ENCODE measurements around the gene LONRF2.
A peak's percentile ranks its signal among the peaks of the same experiment; 100 is the strongest.

Gene LONRF2

DNA sequence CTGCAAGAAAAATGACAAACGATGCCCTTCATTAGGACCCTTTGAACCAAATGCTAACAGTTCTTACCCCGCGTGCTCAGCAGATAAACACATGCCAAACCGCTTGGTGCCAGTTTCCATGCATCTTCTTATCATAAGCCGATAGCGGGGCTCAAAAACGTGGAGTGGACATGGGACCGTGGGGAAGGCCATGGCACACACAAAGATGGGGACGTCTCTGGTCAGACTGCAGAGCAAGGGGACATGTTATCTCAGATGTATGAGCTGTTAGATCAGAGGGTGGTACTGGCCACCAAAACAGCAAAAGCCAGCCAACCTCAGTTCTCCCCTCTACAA, 28.2 kb downstream of the LONRF2 start:
- no peak overlapping the region for H3K4me3 ChIP-seq (ENCODE audit: insufficient read depth in 1 of 2, low read depth in 1 of 2, low read length in 2 of 2)
- peak overlapping the region in 1 of 2 experiments; percentile 14 for H3K18ac ChIP-seq (ENCODE audit: low read depth in 1 of 2, low read length in 2 of 2)
- H3K4me2 ChIP-seq (ENCODE audit: low read length, poor library complexity, severe bottlenecking), result no peak overlapping the region
- no peak overlapping the region for H4K8ac ChIP-seq (ENCODE audit: low read length)
- no peaks in the 10 kb centered on the region for H3K27me3 ChIP-seq (ENCODE audit: control insufficient read depth in 1 of 2, insufficient read depth in 1 of 2, low read length in 2 of 2)
- no peak overlapping the region for H2AK5ac ChIP-seq (ENCODE audit: low read length, severe bottlenecking)
- WGBS, result 96% methylated on average over 8 of the region's 9 CpGs
- no peak overlapping the region for H2AFZ ChIP-seq (ENCODE audit: low read depth, low read length)
- H2BK15ac ChIP-seq (ENCODE audit: low read depth, poor library complexity, severe bottlenecking), result no peak overlapping the region
- H3K9me3 ChIP-seq (ENCODE audit: control insufficient read depth, low read length), result no peaks in the 10 kb centered on the region
- H3K36me3 ChIP-seq (ENCODE audit: control insufficient read depth in 1 of 2, insufficient read depth in 2 of 2, low read depth in 1 of 2, low read length in 2 of 2), result no peaks in the 10 kb centered on the region
- H3K14ac ChIP-seq (ENCODE audit: low read length in 2 of 2), result no peak overlapping the region
- no peak overlapping the region for H3K23ac ChIP-seq (ENCODE audit: low read length in 2 of 2)
- H3K4me1 ChIP-seq (ENCODE audit: control insufficient read depth, insufficient read depth, low read depth, low read length), result peaks cover 15% of the 10 kb centered on the region
- no peaks in the 10 kb centered on the region for H3K79me1 ChIP-seq (replicated peaks; ENCODE audit: low read length, poor library complexity, severe bottlenecking)
- DNase-seq, result no peak
- no peak overlapping the region for H2BK5ac ChIP-seq (ENCODE audit: low read depth, low read length, poor library complexity, severe bottlenecking)
- peak overlapping the region in 1 of 2 experiments; percentile 18 for H2BK12ac ChIP-seq (ENCODE audit: low read length in 2 of 2)
- H4K91ac ChIP-seq (ENCODE audit: low read length), result no peak overlapping the region
- H2BK120ac ChIP-seq (ENCODE audit: low read depth, low read length), result no peak overlapping the region
- no peak overlapping the region for H3K4ac ChIP-seq (ENCODE audit: low read depth in 1 of 2, low read length in 2 of 2)
- no peak overlapping the region for H3K9ac ChIP-seq (ENCODE audit: low read length)
- H3K27ac ChIP-seq (ENCODE audit: low read length, poor library complexity, severe bottlenecking), result no peak overlapping the region

DNA sequence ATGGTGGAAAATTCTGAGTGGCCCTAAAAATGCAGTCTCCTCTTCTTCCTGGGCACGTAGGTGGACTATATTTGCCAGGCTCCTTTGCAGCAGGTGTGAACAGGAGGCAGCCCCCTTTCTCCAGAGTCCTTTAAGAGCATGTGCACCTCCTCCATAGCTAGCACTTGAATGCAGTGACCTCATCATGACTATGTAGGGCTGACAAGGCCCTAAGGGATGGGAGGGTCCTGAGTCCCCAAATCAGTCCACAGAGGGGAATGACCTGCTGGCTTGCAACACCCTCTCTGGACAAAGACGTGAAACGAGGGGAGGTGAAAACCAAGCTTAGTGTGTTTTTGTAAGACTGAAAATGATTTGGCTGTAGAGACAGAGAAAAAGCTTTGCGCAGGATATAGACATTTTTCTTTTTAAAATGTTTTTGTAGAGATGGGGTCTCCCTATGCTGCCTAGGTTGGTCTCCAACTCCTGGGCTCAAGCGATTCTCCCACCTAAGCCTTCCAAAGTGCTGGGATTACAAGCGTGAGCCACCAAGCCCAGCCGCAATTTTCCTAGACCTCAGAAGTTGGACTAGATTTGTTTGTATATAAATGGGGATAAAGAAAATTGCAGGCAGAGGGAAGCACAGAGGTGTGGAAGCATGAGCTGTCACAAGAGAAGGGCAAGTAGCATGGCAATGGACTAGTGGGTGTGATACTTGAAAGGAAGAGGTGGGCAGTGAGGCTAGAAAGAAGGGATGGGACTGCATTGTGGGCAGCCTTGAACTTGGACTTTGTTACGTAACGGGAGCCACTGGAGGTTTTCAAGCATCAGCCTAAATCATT, 28.8 kb downstream of the LONRF2 start:
- H3K36me3 ChIP-seq (ENCODE audit: control insufficient read depth in 1 of 2, insufficient read depth in 2 of 2, low read depth in 1 of 2, low read length in 2 of 2), result no peaks in the 10 kb centered on the region
- no peak overlapping the region for H3K27ac ChIP-seq (ENCODE audit: low read length, poor library complexity, severe bottlenecking)
- H2BK120ac ChIP-seq (ENCODE audit: low read depth, low read length), result no peak overlapping the region
- DNase-seq, result no peak
- H4K91ac ChIP-seq (ENCODE audit: low read length), result no peak overlapping the region
- H2BK15ac ChIP-seq (ENCODE audit: low read depth, poor library complexity, severe bottlenecking), result no peak overlapping the region
- H3K9me3 ChIP-seq (ENCODE audit: control insufficient read depth, low read length), result no peaks in the 10 kb centered on the region
- H3K4me2 ChIP-seq (ENCODE audit: low read length, poor library complexity, severe bottlenecking), result no peak overlapping the region
- H4K8ac ChIP-seq (ENCODE audit: low read length), result no peak overlapping the region
- peak overlapping the region in 1 of 2 experiments; percentile 33 for H2BK12ac ChIP-seq (ENCODE audit: low read length in 2 of 2)
- H3K4me3 ChIP-seq (ENCODE audit: insufficient read depth in 1 of 2, low read depth in 1 of 2, low read length in 2 of 2), result no peak overlapping the region
- no peak overlapping the region for H2AFZ ChIP-seq (ENCODE audit: low read depth, low read length)
- H3K14ac ChIP-seq (ENCODE audit: low read length in 2 of 2), result no peak overlapping the region
- H3K18ac ChIP-seq (ENCODE audit: low read depth in 1 of 2, low read length in 2 of 2), result no peak overlapping the region
- H3K4me1 ChIP-seq (ENCODE audit: control insufficient read depth, insufficient read depth, low read depth, low read length), result peaks cover 15% of the 10 kb centered on the region
- no peak overlapping the region for H2BK5ac ChIP-seq (ENCODE audit: low read depth, low read length, poor library complexity, severe bottlenecking)
- H2AK5ac ChIP-seq (ENCODE audit: low read length, severe bottlenecking), result no peak overlapping the region
- no peak overlapping the region for H3K9ac ChIP-seq (ENCODE audit: low read length)
- 85% methylated on average over 9 of the region's 9 CpGs for WGBS
- no peaks in the 10 kb centered on the region for H3K27me3 ChIP-seq (ENCODE audit: control insufficient read depth in 1 of 2, insufficient read depth in 1 of 2, low read length in 2 of 2)
- H3K79me1 ChIP-seq (replicated peaks; ENCODE audit: low read length, poor library complexity, severe bottlenecking), result no peaks in the 10 kb centered on the region
- H3K23ac ChIP-seq (ENCODE audit: low read length in 2 of 2), result no peak overlapping the region
- H3K4ac ChIP-seq (ENCODE audit: low read depth in 1 of 2, low read length in 2 of 2), result no peak overlapping the region

DNA sequence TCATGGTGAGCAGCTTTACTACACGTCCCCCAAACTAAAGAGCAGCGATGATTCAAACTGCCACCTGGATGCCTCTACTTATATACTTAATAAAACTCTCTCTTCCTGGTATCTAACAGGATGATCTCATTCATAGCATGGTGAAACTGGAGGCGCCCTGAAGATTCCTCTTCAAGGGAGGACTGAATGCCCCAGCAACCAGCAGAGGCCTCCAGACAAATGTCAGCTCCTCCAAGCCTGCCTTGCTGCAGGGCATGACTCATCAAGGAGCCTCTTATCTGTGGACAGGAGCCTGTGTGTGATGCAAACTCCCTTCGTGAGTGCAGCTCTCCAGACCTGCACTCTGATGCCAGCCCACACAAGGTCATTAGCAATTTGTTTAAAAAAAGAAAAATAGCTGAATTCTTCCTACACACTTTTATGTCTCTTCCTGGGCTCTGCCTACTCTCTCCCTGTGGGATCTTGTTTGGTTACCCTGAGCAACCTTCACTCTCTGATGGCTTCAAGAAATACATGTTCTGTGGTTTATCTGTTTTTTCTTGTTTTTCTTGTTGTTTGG, 30.2 kb downstream of the LONRF2 start:
- no peak overlapping the region for H3K23ac ChIP-seq (ENCODE audit: low read length in 2 of 2)
- no peak overlapping the region for H2AK5ac ChIP-seq (ENCODE audit: low read length, severe bottlenecking)
- H3K4me1 ChIP-seq (ENCODE audit: control insufficient read depth, insufficient read depth, low read depth, low read length), result peaks cover 16% of the 10 kb centered on the region
- H3K4me2 ChIP-seq (ENCODE audit: low read length, poor library complexity, severe bottlenecking), result peak overlapping the region; percentile 35
- 14% methylated on average over 4 of the region's 4 CpGs for WGBS
- H3K4me3 ChIP-seq (ENCODE audit: insufficient read depth in 1 of 2, low read depth in 1 of 2, low read length in 2 of 2), result no peak overlapping the region
- peak overlapping the region; percentile 2 for H2BK120ac ChIP-seq (ENCODE audit: low read depth, low read length)
- peak overlapping the region; percentile 71 to 92 for H3K4ac ChIP-seq (ENCODE audit: low read depth in 1 of 2, low read length in 2 of 2)
- peak; percentile 98 for DNase-seq
- no peak overlapping the region for H2BK15ac ChIP-seq (ENCODE audit: low read depth, poor library complexity, severe bottlenecking)
- no peak overlapping the region for H2AFZ ChIP-seq (ENCODE audit: low read depth, low read length)
- H3K18ac ChIP-seq (ENCODE audit: low read depth in 1 of 2, low read length in 2 of 2), result peak overlapping the region; percentile 94 to 96
- H3K36me3 ChIP-seq (ENCODE audit: control insufficient read depth in 1 of 2, insufficient read depth in 2 of 2, low read depth in 1 of 2, low read length in 2 of 2), result no peaks in the 10 kb centered on the region
- peak overlapping the region; percentile 88 for H2BK5ac ChIP-seq (ENCODE audit: low read depth, low read length, poor library complexity, severe bottlenecking)
- peaks cover 0 to 3% of the 10 kb centered on the region in 2 experiments for H3K27me3 ChIP-seq (ENCODE audit: control insufficient read depth in 1 of 2, insufficient read depth in 1 of 2, low read length in 2 of 2)
- peak overlapping the region; percentile 97 for H3K27ac ChIP-seq (ENCODE audit: low read length, poor library complexity, severe bottlenecking)
- H4K8ac ChIP-seq (ENCODE audit: low read length), result no peak overlapping the region
- no peaks in the 10 kb centered on the region for H3K79me1 ChIP-seq (replicated peaks; ENCODE audit: low read length, poor library complexity, severe bottlenecking)
- H3K9ac ChIP-seq (ENCODE audit: low read length), result peak overlapping the region; percentile 59
- no peaks in the 10 kb centered on the region for H3K9me3 ChIP-seq (ENCODE audit: control insufficient read depth, low read length)
- H2BK12ac ChIP-seq (ENCODE audit: low read length in 2 of 2), result peak overlapping the region in 1 of 2 experiments; percentile 97
- H4K91ac ChIP-seq (ENCODE audit: low read length), result no peak overlapping the region
- no peak overlapping the region for H3K14ac ChIP-seq (ENCODE audit: low read length in 2 of 2)

DNA sequence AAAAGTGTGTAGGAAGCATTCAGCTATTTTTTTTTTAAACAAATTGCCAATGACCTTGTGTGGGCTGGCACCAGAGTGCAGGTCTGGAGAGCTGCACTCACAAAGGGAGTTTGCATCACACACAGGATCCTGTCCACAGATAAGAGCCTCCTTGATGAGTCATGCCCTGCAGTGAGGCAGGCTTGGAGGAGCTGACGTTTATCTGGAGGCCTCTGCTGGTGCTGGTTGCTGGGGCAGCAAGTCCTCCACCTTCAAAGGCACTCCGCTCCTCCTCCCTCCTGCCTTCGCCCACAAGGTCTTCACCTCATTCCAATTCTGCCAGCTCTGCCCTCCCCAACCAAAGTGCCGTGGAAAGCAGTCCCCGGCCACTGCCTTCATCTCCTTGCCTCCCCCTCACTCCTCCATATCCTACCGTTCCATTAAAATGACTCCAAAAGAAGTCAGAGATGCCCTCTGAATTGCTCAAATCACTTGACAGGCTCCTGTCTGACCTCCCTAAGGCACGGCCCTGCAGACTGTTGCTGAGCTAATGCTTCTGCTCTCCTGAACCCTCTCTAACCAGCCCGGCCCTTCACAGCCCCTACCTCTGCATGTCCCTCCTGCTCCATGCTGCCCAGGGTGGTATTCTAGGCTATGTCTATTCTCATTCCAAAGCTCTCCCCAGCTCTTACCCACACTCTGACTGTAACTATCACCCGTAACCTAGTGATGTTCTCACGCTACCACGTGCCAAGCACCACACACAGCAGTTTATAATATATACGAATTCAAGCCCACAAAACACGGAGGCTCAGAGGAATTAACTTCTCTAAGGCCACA, 30.9 kb downstream of the LONRF2 start:
- Histone ChIP-seq H3K9me3 (ENCODE audit: control insufficient read depth, low read length) (no peaks in the 10 kb centered on the region), H2BK15ac (ENCODE audit: low read depth, poor library complexity, severe bottlenecking) (peak overlapping the region; percentile 19), H2AK5ac (ENCODE audit: low read length, severe bottlenecking) (peak overlapping the region; percentile 92), H2BK5ac (ENCODE audit: low read depth, low read length, poor library complexity, severe bottlenecking) (peak overlapping the region; percentile 88), H4K8ac (ENCODE audit: low read length) (peak overlapping the region; percentile 3), H3K14ac (ENCODE audit: low read length in 2 of 2) (peak overlapping the region; percentile 0 to 26), H3K18ac (ENCODE audit: low read depth in 1 of 2, low read length in 2 of 2) (peak overlapping the region; percentile 94 to 96), H3K4me1 (ENCODE audit: control insufficient read depth, insufficient read depth, low read depth, low read length) (peaks cover 20% of the 10 kb centered on the region), H2AFZ (ENCODE audit: low read depth, low read length) (peak overlapping the region; percentile 72), H3K4ac (ENCODE audit: low read depth in 1 of 2, low read length in 2 of 2) (peak overlapping the region; percentile 71 to 92), H3K79me1 (replicated peaks; ENCODE audit: low read length, poor library complexity, severe bottlenecking) (no peaks in the 10 kb centered on the region), H3K23ac (ENCODE audit: low read length in 2 of 2) (peak overlapping the region in 1 of 2 experiments; percentile 6), H3K36me3 (ENCODE audit: control insufficient read depth in 1 of 2, insufficient read depth in 2 of 2, low read depth in 1 of 2, low read length in 2 of 2) (no peaks in the 10 kb centered on the region), H3K27ac (ENCODE audit: low read length, poor library complexity, severe bottlenecking) (peak overlapping the region; percentile 97), H2BK120ac (ENCODE audit: low read depth, low read length) (peak overlapping the region; percentile 2), H3K9ac (ENCODE audit: low read length) (peak overlapping the region; percentile 59), H3K4me3 (ENCODE audit: insufficient read depth in 1 of 2, low read depth in 1 of 2, low read length in 2 of 2) (no peak overlapping the region), H4K91ac (ENCODE audit: low read length) (peak overlapping the region; percentile 90), H2BK12ac (ENCODE audit: low read length in 2 of 2) (peak overlapping the region; percentile 92 to 97), H3K27me3 (ENCODE audit: control insufficient read depth in 1 of 2, insufficient read depth in 1 of 2, low read length in 2 of 2) (peaks cover 0 to 3% of the 10 kb centered on the region in 2 experiments), H3K4me2 (ENCODE audit: low read length, poor library complexity, severe bottlenecking) (peak overlapping the region; percentile 35)
- WGBS, result 45% methylated on average over 13 of the region's 13 CpGs
- peak; percentile 98 for DNase-seq

All from mesenchymal stem cell (in vitro differentiated cells and primary cell).